AG08395 (cell line): ENCODE results near the gene DLG2.
"Not testable (repeated sequence)": the region's sequence is repeated elsewhere in the genome, so short reads cannot be mapped to it uniquely, and the experiment has no call there.

Experiments used
- DNase-seq: peaks from one replicate; pipeline ENCODE4 v3.0.0; 2012; ENCODE audit warnings: mixed read lengths, low spot score

Gene DLG2

DNA sequence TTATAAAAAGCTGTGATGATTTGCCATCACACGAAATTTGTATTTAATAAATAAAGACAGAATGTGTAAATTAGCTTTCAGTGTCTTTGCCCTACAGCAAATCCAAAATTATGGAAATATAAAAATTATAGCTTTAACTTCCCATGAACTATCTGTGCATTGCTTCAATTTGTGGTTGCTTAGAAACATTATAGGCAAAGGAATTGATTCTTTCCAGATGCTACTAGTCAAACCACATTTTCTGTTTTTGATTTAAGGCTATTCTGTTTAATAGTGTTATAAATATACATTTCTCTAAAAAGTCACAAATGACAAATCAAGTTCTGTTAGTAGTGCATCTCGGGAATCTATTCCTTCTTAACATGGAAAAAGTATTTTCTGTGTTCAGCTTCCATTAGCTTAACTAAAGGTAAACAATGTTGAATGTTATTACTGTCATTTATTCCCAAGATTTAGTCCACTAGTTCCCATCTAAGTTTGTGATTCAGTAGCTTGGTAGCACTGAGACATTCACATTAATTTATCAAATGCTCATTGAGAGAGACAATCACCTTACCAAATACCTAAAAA, 1254.7 kb downstream of the DLG2 start:
- DNase-seq, result no peak

DNA sequence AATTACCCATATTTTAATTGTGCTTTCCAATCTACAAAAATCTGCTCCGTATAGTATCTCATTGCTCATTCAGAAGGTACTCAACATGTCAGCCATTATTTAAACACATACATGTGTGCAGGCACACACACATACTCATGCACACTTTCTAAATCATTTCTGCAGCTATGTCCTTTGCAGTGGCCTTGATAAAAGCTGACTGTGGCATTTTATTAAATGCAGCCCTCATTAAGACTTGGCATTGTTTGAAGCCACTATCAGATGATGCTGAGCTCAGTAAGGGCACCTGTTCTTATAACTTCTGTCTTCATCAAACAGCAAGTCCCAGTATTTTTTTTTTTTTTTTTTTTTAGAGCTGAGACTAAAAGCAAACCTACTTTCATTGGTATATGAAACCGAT, 1269.1 kb downstream of the DLG2 start:
- no peak for DNase-seq

DNA sequence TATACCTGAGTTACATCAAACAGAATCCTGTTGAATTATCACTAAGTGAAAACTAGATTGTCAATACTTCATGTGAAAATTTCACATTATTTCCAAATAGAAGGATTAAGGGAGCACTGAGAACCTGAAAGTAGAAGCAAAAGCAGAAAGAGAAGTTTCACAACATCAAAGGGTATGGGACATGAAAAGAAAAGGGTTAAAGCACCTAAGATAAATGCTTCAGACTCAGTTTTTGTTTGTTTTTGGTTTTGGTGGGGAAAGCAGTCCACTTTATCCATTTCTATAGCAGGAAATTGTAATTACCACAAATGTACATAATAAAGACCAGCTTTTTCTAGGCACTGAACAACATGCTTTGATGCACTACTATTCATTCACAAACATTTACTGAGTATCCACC, 1271.2 kb downstream of the DLG2 start:
- no peak for DNase-seq

DNA sequence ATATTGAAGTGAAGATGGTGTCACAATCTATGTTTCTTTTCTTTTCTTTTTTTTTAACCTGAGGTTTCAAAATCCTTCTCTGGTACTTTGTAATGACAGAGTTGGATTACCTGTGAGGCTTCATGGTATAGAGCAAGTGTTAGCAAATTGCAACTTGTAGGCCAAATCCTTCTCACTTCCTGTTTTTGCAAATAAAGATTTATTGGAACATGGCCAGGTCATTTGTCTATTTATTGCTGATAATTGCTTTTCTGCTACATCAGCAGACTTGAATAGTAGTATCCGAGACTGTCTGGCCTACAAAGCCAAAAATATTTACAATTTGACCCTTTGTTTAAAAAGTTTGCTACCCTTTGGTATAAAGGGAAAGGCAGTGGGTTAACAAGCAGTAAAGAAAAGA, 1281.5 kb downstream of the DLG2 start:
- DNase-seq, result no peak

DNA sequence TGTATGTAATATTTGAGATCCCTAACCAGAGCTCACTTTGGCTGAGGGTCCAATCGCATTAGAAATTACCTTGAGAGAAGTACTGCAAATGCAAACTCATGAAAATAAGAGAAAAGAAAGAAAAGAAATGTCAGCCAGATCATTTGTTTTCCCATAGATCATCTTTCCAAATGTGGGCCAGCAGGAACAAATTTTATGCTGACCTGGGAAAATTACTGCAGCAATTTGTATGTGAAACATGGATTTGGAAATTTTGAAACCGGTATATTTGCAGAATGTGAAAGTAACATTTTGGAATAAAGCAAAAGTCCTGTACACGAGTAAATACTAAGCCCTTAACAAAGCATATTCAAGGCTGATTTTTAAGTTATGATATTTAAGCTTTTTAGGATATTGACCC, 1282.1 kb downstream of the DLG2 start:
- no peak for DNase-seq

DNA sequence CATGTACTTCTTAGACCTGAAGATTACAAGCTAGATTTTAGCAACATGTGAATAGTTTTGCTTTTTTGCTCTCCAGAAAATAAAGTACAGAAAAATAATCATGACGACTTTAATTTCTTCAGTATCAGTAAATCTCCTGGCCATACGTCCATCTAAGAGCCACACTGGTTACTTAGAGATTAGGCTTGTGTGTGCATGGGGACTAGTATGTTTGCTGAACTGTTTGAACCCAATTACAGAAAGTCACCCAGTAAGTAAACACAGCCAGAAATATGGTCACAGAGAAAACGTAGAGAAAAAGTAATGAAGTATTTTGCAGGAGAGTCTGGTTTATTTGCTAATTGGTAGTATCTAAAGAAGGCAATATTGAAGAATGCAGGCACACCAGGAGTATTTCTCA, 1287.3 kb downstream of the DLG2 start:
- no peak for DNase-seq

DNA sequence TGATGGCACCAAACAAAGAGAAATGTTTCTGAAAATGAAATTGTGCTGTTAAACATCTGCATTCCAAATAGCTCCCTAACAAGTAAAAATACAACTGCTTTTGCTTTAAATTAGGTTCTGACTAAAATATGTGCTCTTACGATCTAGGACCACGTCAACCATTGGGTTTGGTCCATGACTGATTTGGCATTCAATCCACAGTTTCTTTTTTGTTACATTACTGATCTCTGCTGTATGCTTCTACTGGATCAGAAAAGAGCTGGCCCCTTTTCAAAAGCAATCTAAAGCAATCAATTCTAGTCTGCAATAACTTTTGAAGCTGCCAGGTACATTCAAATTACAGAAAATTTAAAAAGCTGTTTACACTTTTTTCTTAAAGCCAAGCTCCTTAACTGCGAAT, 1293.9 kb downstream of the DLG2 start:
- no peak for DNase-seq

DNA sequence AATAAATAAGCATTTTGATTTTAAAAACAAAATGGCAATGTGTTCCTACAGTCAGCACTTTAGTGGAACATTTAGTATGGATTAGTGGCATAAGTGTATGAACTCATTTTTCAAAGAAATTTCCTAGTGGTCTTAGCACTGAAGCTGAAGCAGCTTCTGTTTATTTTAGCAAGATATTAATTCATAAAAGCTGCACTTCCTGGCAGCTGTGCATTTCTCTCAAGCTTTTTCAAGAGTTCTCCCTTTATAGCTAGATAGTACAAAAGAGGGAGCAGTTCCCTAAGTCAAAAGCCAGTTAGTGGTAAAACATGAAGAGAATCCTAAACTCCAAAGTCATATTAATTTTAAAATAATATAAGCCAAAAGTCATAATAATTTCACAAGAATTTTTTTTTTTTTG, 1304.9 kb downstream of the DLG2 start:
- DNase-seq, result no peak

DNA sequence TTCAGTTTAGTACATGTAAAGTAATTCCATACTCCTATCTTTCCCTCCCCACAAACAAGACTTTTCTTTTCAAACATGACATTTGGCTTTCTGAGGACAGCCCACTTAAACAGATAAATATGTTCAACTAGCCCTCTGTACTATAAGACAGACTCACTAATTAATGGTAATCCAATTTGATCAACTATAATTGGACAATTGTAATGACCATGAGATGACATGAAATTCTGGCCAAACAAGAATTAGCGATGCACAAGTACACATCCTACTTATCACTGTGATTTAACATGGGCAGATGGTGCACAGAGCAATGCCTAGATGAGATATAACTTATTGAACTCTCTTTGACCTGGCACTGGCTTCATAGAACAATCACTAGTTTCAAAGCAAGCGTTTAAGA, 1307.3 kb downstream of the DLG2 start:
- DNase-seq, result no peak

DNA sequence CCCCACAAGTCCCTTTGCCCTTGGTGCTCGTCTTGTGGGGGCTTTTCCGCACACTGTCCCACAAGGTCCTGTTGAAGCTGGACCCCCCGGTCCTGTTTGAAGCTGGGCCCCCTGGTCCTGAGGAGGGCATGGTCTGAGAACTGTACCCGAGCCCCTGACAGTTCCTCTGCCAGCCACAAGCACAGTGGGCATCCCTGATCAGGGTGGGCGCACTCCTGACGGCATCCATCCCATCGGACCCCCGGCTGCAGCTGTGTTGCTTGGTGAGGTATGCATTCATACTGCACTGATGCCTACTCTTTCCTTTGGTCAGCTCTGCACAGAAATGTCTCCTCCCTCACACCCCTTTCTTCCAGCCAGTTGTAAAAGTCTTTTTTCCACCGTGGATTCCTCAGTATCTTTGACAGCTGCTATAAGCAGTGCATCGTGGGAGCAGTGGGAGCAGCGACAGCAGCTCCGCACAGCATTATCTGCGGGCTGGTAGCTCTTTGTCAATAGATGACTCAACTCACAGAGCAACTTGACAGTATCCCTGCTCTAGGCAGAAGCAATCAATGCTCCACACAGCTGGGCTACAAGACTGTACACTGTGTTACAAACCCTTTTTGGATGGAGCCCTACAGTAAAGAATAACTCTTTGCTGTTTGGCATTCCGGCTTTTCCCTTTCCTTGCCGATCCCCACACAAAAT, 1310.1 kb downstream of the DLG2 start:
- DNase-seq, result peak; percentile 25

DNA sequence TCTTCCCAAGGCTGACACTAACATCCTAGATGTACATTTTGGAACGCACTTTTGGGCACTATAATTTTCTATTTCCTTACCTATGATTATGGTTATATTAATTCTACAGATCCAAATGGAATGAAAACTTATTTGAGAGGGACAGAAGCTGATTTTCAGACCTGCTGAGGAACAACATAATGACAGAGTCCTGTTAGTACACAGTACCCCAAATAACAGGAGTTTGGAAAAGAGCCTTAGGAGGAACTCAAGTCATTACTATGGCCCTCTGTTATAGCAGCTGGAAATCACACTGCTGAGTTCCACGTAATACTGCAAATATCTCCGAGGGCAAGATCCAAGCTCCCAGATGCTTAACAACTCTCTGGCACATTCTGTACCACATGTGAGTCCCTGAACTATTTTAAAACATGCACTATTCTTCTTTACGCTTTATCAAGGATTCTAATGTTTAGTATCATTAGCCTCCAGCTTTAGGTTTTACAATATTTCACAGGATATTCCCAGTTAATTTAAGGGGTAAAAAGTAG, 1313.2 kb downstream of the DLG2 start:
- no peak for DNase-seq

DNA sequence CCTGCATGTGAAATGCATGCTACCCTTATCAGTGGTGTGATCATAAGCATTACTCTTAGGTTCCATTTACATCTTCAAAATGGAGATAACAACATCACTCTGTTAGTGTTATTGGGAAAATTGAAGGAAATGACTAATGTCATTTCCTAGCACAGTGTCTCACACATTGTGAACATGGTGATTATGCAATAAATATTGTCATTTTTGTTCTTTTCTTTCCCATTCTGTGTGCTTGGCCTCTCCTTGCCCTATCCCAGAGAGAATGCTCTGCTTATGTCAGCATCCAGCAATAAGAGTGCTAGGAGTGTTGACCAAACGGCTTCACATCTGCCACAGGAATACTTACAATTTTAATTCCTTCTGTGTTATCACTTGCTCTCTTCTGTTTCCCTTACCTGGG, 1316.9 kb downstream of the DLG2 start:
- no peak for DNase-seq

DNA sequence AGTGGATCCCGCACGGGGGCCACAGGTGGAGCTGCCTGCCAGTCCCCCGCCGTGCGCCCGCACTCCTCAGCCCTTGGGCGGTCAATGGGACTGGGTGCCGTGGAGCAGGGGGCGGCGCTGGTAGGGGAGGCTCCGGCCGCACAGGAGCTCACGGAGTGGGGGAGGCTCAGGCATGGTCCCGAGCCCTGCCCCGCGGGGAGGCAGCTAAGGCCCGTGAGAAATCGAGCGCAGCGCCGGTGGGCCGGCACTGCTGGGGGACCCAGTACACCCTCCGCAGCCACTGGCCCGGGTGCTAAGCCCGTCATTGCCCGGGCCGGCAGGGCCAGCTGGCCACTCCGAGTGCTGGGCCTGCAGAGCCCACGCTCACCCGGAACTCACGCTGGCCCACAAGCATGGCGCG, 1318.7 kb downstream of the DLG2 start:
- not testable (repeated sequence) for DNase-seq

DNA sequence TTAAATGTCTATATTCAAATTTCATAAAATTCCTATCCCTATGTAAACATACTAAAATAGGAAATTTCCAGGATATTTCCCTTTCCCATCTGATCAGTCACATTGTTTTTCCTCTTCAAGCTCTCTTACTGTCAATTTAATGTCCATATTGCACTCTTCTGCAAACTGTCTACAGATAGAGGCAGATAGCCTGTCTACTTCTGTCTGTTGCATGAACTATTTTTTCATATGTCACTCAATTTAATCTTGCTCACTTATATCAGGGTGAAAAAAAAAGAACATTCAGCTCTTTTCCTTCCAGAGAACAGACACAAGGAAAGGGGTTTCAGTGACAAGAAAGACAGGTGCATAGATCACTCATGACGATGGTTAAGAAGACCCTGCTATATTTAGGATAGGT, 1327.1 kb downstream of the DLG2 start:
- DNase-seq, result no peak

DNA sequence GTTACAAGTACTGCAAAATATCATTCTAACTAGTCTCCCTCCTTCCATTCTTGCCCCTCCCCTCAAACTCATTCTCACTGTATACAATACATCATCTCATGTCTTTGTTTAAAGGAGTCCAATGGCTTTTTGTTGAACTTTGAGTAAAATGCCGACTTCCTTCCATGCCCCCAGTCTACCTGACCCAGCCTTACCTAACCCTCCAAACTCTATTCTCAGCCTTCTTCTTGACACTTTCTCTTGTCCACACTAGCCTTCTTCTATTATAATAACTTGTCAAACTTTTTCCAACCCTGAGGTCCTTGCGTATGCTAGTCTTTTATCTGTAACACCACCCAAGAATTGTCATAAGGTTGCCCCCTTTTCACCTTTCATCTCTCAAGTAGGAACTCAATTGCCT, 1329.6 kb downstream of the DLG2 start:
- DNase-seq, result no peak

DNA sequence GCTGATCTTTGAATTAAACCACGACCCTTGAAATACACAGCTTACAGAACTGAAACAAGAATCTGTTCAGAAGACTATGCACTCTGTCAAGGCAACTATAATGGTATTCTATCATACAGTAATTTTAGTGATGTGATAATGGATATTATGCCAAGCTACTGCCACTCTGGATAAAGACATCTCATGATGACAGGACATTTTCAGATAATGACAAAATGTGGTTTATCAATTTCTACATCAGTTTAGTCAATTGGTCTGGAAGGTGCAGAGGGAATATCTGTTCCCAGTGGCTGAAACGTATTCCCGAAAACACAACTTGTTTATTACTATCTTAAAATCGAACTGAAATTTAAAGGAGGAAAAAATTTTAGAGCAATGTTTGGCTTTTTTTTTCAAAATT, 1331.3 kb downstream of the DLG2 start:
- DNase-seq, result no peak

DNA sequence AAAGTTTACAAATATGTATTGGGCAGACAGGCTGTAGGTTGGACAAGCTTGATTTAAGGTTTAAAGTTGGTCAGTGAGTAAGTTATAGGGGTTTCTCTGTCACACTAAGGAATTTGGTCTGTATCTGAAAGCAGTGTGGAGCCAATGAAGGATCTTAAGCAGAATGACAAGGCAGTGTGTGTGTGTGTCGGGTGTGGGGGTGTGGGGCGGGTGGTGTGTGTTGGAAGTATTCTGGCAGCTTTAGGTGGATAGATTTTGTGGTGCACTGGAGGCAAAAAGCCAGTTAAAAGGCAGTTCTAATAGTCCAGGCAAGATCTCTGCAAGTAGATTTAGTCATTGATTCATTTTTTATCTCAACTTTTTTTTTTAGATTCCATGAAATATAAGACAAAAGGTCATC, 1334.2 kb downstream of the DLG2 start:
- DNase-seq, result no peak

DNA sequence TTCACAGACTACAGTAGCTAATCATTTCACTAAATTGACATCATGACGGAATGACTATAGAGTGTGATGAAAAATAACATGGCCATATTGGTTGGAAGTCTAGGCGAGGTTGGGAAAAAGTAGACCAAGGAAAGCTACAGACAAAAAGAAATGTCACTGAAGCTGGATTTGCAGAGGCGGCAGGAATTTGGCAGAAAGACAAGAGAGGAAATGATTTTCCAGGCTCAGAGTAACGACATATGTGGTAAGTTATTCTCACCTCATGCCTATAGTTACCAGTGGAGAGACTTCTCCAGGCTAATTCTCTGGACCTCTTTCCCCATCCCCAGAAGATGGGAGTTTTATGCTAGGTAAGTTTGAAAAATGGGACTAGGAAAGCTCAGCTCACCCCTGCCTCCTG, 1335.1 kb downstream of the DLG2 start:
- DNase-seq, result peak; percentile 11

DNA sequence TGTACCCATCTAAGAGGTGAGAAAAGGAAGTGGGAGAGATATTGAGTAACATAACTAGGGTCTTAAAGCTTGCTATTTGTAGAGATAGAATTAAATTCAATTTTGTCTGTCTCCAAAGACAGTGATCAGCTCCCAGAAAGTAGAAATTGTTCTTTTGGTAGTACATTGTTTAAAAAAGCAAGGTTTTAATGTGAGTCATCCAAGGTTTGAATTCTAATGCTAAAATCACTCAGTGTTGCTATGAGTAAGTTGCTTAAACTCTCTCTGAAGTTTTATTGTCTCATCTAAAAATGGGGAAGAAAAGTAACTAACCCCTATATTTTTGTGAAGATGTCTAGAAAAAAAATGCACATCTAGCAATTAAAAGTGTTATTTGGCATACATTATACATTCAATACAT, 1336.5 kb downstream of the DLG2 start:
- DNase-seq, result peak; percentile 25

DNA sequence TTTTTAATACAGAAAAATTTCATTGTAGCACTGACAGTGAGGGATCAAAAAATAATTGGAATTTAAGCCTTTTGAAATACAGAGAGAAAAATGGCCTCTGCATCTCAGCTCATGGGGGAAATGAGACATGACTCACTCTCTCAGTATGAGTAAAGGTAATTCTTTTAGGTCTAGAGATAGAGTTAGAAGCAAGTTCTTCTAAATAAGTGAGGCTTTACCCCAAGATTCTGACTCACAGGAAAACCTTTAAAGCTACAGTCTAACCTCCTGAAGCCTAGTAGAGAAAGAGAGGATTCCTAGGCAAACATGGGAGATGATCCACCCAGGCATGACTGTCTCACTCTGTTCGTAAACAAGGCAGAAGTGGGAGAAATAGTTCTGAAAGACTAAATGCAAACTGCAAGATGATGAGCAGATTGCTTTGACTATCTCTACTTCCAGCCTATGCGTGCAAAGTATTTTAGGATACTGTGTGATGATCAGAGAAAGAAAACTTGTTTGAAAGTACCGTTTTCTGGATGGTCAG, 1337.7 kb downstream of the DLG2 start:
- peak; percentile 21 for DNase-seq

DNA sequence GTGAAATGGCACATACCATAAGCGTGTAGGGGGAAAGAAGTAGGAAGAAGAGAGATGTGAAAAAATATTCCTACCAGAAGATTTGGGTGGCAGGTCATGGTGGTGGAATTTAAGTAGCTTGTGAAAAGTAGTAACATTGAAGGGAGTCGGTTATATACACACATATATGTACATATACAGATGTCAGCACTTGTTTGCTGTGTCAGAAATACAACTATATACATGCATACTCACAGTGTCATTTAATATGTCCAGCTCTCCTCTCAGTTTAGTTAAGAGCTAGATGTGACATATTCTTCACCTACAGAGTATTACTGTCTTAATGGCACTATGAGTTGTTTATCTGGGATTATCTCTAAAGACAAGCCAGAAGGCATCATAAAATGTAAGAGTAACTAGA, 1353.6 kb downstream of the DLG2 start:
- DNase-seq, result no peak

DNA sequence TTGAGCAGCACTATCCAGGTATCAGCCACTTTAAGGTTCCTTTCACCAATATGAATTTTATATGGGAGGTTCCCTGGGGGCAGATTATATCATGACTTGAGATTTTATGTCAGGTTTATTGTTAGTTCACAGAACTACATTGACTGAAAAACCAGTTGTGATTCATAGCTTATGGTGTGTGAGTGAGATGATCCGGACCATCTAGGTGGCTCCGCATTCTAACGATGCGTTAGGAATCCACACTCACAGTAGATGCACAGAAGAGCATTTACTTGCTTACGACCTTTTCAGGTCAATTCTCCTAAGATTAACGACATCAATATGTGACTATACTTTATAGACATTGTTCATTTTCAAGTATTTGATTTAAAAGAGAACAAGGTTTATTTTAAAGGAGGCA, 1356.7 kb downstream of the DLG2 start:
- DNase-seq, result no peak

DNA sequence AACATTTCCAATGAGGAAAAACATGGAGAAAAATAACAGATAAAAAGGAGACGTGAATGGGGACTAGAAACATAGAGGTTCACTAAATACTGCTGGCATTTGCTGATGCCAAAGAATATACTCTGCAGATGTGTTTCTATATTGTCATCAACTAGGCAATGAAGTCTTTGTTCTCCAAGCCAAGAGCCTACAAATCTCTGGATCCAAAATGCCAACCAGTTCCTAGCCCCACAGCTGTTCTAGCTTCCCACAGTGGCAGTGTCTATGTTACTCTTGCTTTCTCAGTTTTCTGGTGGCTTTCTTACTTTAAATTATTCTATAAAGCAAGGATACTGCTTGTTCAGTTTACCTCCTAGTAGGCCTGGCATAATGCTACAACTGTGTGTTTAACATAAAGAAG, 1363.1 kb downstream of the DLG2 start:
- no peak for DNase-seq

DNA sequence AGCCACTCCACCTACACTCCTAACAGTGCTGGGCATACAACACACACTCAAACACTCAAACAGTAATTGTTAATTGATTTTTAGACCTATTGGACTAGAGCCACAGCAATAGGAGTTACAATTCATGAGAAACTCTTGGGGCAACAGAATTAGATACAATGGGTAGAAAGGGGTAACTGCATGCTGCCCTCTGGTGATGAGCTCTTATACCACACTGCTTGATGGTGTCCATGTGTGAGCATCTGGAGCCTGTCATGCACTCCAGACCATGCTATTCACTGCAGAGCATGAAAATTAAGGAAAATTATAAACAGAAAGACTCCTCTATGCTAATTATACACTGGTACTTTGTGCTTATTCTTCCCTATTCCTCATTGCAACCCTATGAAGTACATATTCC, 1365.4 kb downstream of the DLG2 start:
- no peak for DNase-seq
